ENCODE measurements around the gene MTMR8.

MTMR8 gene

GRCh38 chrX:64306712-64307111 lies 88.5 kb downstream of the MTMR8 start:
- DNase-seq (ENCODE audit: low read depth), result no peak

- no peak for DNase-seq (ENCODE audit: low read depth)
Observed at GRCh38 chrX:64291123-64291522, 104.1 kb downstream of the MTMR8 start.

- no peak for DNase-seq (ENCODE audit: low read depth)
Observed at GRCh38 chrX:64265265-64265664, 130.0 kb downstream of the MTMR8 start.

GRCh38 chrX:64230123-64230970 lies 164.9 kb downstream of the MTMR8 start, which contains the start of gene ASB12:
TSS of gene ASB12 (minus strand) at chrX:64230607. CDS start at chrX:64225650, 4,957 bp downstream.
- no peak for DNase-seq (ENCODE audit: low read depth)

GRCh38 chrX:64229154-64229553 lies 166.1 kb downstream of the MTMR8 start:
- DNase-seq (ENCODE audit: low read depth), result no peak

Data from stimulated activated CD8-positive, alpha-beta memory T cell treated with anti-CD3 and anti-CD28 coated beads, Interleukin-15, amount 100 ng/mL, for 1 hour (primary cell).